WERI-Rb-1 (cell line): Measurements from ENCODE around the gene ZNF592.

ENCODE experiments used
- DNase-seq: peaks from one replicate; pipeline ENCODE4 v3.0.0-alpha.2; 2020
- H3K27ac ChIP-seq: fragments of 250-450 bp; sonication (Bioruptor Pico); 2 replicates; pipeline ENCODE4 v1.5.1; 2020; ENCODE audit warnings: mild to moderate bottlenecking, moderate library complexity
- H3K27me3 ChIP-seq: fragments of 250-450 bp; sonication (Bioruptor Pico); 2 replicates; pipeline ENCODE4 v1.5.1; 2021; ENCODE audit warnings: mild to moderate bottlenecking, low read depth, moderate library complexity; ENCODE audit not compliant: insufficient read depth, severe bottlenecking
- H3K36me3 ChIP-seq: fragments of 250-450 bp; sonication (Bioruptor Pico); 2 replicates; pipeline ENCODE4 v1.5.1; 2020; ENCODE audit warnings: mild to moderate bottlenecking, moderate library complexity
- H3K4me3 ChIP-seq: 2 replicates; pipeline ENCODE4 v1.5.1; 2011; ENCODE audit warnings: low read depth, mild to moderate bottlenecking, control low read depth, low read length
- H3K9me3 ChIP-seq: fragments of 250-450 bp; sonication (Bioruptor Pico); 2 replicates; pipeline ENCODE4 v1.5.1; 2021; ENCODE audit warnings: mild to moderate bottlenecking, moderate library complexity; ENCODE audit not compliant: severe bottlenecking
- TF ChIP-seq, protein P1 (sequence below): IDR thresholded peaks from 2 replicates; pipeline ENCODE4 v1.5.1; 2011; ENCODE audit warnings: low read depth, mild to moderate bottlenecking, control low read depth, inconsistent platforms, low read length

The ZNF592 gene

DNA sequence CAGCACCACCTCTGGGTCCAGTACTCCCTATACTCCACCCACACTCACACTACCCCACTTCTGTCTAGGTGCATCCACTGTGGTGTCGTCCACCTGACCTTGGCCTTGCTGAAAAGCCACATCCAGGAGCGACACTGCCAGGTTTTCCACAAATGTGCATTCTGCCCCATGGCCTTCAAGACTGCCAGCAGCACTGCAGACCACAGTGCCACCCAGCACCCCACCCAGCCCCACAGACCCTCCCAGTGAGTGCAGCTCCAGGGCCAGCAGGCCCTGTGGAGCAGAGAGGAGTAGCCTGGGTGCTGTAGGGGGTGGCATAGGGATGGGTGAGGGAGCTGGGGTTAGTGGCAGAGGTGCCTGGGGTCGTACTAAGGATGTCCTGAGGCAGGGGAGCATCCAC is 49.4 kb downstream of the ZNF592 start:
- Histone ChIP-seq H3K36me3 (peaks cover 66% of the 10 kb centered on the region), H3K27ac (no peak overlapping the region), H3K9me3 (no peaks in the 10 kb centered on the region), H3K27me3 (no peaks in the 10 kb centered on the region), H3K4me3 (no peak overlapping the region)
- no peak for DNase-seq
- TF ChIP-seq, protein P1, sequence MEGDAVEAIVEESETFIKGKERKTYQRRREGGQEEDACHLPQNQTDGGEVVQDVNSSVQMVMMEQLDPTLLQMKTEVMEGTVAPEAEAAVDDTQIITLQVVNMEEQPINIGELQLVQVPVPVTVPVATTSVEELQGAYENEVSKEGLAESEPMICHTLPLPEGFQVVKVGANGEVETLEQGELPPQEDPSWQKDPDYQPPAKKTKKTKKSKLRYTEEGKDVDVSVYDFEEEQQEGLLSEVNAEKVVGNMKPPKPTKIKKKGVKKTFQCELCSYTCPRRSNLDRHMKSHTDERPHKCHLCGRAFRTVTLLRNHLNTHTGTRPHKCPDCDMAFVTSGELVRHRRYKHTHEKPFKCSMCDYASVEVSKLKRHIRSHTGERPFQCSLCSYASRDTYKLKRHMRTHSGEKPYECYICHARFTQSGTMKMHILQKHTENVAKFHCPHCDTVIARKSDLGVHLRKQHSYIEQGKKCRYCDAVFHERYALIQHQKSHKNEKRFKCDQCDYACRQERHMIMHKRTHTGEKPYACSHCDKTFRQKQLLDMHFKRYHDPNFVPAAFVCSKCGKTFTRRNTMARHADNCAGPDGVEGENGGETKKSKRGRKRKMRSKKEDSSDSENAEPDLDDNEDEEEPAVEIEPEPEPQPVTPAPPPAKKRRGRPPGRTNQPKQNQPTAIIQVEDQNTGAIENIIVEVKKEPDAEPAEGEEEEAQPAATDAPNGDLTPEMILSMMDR = no peak

DNA sequence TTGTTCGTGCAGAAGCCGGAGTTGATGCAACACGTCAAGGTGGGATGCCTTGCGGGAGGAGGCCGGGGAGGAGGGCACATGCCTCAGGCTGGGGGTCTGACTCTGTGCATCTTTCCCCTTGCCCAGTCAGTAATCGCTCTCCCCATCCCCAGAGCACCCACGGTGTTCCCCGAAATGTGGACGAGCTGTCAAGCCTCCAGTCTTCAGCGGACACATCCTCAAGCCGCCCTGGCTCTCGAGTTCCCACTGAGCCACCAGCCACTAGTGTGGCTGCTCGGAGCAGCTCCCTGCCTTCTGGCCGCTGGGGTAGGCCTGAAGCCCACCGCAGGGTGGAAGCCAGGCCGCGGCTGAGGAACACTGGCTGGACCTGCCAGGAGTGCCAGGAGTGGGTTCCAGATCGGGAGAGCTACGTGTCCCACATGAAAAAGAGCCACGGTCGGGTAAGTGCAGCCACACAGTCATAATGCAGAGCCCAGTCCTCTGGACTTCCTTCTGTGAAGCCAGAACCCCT is 50.1 kb downstream of the ZNF592 start:
- H3K27me3 ChIP-seq = no peaks in the 10 kb centered on the region
- TF ChIP-seq, protein P1 = no peak
- no peak overlapping the region for H3K4me3 ChIP-seq
- no peaks in the 10 kb centered on the region for H3K9me3 ChIP-seq
- DNase-seq = no peak
- peaks cover 65% of the 10 kb centered on the region for H3K36me3 ChIP-seq
- no peak overlapping the region for H3K27ac ChIP-seq

DNA sequence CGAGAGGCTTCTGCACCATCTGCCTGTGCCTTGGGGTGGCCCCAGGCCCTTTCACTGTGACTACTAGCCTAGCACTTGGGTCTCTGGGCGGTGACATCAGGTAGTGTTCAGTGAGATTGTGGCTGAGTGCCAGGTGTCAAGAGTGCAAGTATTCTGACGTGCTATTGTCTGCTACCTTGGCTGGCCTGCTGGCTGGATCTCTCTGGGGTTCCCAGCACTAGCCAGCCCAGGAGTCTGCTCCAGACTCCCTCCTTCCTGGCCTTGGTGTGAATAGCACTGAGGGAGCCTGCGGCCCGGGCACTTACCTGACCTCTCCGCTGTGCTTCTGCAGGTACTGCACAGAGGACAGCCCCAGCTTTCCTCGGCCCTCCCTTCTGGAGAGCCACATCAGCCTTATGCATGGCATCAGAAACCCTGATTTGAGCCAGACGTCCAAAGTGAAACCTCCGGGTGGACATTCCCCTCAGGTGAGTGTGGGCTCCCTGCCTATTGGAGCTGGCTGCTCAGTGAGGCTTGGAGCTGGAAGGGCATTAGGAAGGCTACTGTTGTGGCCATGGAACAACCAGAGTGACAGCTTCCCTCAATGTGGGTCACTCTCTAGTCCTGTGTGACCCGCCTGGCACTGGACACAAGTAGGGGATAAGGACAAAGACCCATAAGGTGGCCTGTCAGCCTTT is 51.3 kb downstream of the ZNF592 start:
- DNase-seq = no peak
- H3K9me3 ChIP-seq = no peaks in the 10 kb centered on the region
- H3K27me3 ChIP-seq = no peaks in the 10 kb centered on the region
- peaks cover 67% of the 10 kb centered on the region for H3K36me3 ChIP-seq
- no peak overlapping the region for H3K4me3 ChIP-seq
- TF ChIP-seq, protein P1 = no peak
- H3K27ac ChIP-seq = no peak overlapping the region

DNA sequence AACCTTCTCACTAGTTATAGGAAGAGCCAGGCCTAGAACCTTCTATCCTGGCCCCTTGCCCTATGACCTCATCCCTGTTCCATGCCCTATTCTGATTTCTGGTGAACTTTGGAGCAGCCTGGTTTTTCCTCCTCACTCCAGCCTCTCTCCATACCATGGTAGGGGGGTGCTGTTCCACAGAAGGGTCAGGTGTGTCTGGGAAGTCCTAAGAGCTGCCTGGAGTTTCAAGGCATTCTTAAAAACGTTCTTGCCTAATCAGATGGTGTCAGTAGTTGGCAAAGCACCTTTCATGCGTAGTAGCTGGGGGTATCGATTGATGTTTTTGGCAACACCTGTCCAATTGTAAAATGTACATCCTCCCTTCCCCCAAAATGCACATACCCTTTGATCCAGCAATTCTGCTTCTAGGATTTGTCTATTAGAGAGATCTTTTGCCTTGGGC is 52.0 kb downstream of the ZNF592 start:
- no peak for DNase-seq
- H3K27ac ChIP-seq = no peak overlapping the region
- H3K27me3 ChIP-seq = no peaks in the 10 kb centered on the region
- no peak overlapping the region for H3K4me3 ChIP-seq
- TF ChIP-seq, protein P1 = no peak
- H3K9me3 ChIP-seq = no peaks in the 10 kb centered on the region
- H3K36me3 ChIP-seq = peaks cover 69% of the 10 kb centered on the region

DNA sequence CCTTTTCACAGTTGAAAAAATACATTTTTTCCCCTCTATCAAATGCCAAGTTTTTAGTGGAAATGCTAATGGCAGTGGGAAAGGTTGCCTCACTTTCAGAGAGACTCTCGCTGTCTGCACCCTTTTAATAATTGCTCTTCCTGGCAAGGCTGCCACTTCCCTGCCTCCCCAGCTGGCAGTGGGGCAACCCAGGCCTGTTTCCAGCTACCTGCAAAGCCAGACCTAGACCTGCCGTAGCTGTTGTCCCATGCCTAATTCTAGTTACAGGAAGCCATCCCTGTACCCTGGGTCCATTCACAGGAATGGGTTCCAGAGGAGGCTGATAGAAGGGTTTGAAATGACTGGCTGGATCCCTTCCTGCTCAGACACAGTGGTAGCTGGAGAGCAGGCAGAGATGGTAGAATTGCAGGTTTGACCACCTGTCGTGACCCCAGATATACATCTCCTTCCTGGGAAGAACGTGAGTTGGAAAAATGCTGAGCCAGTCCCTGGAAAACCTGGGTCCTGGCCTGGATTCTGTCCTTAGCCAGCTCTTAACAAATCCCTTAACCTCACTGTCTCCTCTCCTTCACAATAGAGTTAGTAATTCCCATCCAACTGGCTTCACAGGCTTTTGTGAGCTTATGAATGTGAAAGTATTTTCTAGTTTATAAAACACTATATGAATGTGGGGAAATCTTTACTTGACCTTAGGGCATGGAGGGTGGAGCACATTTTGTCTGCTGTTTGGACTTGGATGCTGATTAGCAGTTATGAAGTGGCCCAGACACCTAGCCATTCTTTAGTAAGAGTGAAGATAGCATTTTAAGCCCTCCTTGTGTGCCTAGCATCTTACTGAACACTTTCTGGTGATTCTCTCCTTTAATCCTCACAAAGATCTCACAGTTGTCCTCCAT is 55.9 kb downstream of the ZNF592 start:
- H3K27ac ChIP-seq = no peak overlapping the region
- TF ChIP-seq, protein P1 = no peak
- H3K9me3 ChIP-seq = no peaks in the 10 kb centered on the region
- H3K4me3 ChIP-seq = no peak overlapping the region
- peaks cover 46% of the 10 kb centered on the region for H3K36me3 ChIP-seq
- no peak for DNase-seq
- H3K27me3 ChIP-seq = no peaks in the 10 kb centered on the region
